Neural progenitor cell (in vitro differentiated cells): ENCODE measurements around the gene PTP4A2. TPM values are rescaled to one million over a fixed set of nuclear protein-coding genes. Genes with fewer than 3 reads are reported as not detected.
"Not testable (repeated sequence)": the region's sequence is repeated elsewhere in the genome, so short reads cannot be mapped to it uniquely, and the experiment has no call there.

Source experiments
- DNase-seq: peaks from one replicate; pipeline ENCODE4 v3.0.0-alpha.2; 2016; ENCODE audit warnings: low spot score
- H2AFZ ChIP-seq: fragments of 200-600 bp; sonication (generic); replicated peaks from 2 replicates; pipeline ENCODE4 v1.6.1; 2016; ENCODE audit warnings: antibody characterized with exemption
- H3F3A ChIP-seq: fragments of 200-600 bp; sonication (generic); 2 replicates; pipeline ENCODE4 v1.6.1; 2016; ENCODE audit warnings: antibody characterized with exemption, low read depth
- H3K27ac ChIP-seq: fragments of 200-600 bp; sonication (generic); 2 replicates; pipeline ENCODE4 v1.5.1; 2016; ENCODE audit warnings: mild to moderate bottlenecking
- H3K27me3 ChIP-seq: fragments of 200-600 bp; sonication (generic); 2 replicates; pipeline ENCODE4 v1.6.1; 2016; ENCODE audit warnings: mild to moderate bottlenecking, moderate library complexity
- H3K36me3 ChIP-seq: fragments of 200-600 bp; sonication (generic); 2 replicates; pipeline ENCODE4 v1.5.1; 2016
- H3K4me1 ChIP-seq: fragments of 200-600 bp; sonication (generic); 2 replicates; pipeline ENCODE4 v1.6.1; 2016; ENCODE audit warnings: mixed run types
- H3K4me2 ChIP-seq: fragments of 200-600 bp; sonication (generic); 2 replicates; pipeline ENCODE4 v1.6.1; 2016
- H3K4me3 ChIP-seq: fragments of 200-600 bp; sonication (generic); 2 replicates; pipeline ENCODE4 v1.5.1; 2016
- H3K79me2 ChIP-seq: fragments of 200-600 bp; sonication (generic); 2 replicates; pipeline ENCODE4 v1.6.1; 2016; ENCODE audit warnings: low read depth
- H3K9ac ChIP-seq: fragments of 200-600 bp; sonication (generic); 2 replicates; pipeline ENCODE4 v1.6.1; 2016
- H3K9me3 ChIP-seq: fragments of 200-600 bp; sonication (generic); 2 replicates; pipeline ENCODE4 v1.5.1; 2016; ENCODE audit warnings: low read depth
- H4K20me1 ChIP-seq: fragments of 200-600 bp; sonication (generic); 2 replicates; pipeline ENCODE4 v1.6.1; 2016; ENCODE audit warnings: low read depth
- H3K27ac Mint-ChIP-seq: 3 replicates; pipeline ENCODE4 v1.8.0; 2021; ENCODE audit warnings: mixed read lengths
- H3K27me3 Mint-ChIP-seq: 2 replicates; pipeline ENCODE4 v1.8.0; 2022; ENCODE audit warnings: low read depth, mild to moderate bottlenecking, inconsistent platforms, moderate library complexity, mixed read lengths; ENCODE audit not compliant: insufficient read depth
- H3K36me3 Mint-ChIP-seq: 3 replicates; pipeline ENCODE4 v1.8.0; 2021; ENCODE audit warnings: mixed read lengths
- H3K4me1 Mint-ChIP-seq: 3 replicates; pipeline ENCODE4 v1.8.0; 2021; ENCODE audit warnings: mixed read lengths
- H3K4me3 Mint-ChIP-seq: 3 replicates; pipeline ENCODE4 v1.8.0; 2021; ENCODE audit warnings: mild to moderate bottlenecking, moderate library complexity, mixed read lengths
- H3K9me3 Mint-ChIP-seq: 3 replicates; pipeline ENCODE4 v1.8.0; 2020; ENCODE audit warnings: mixed read lengths
- CTCF ChIP-seq: fragments of 200-600 bp; sonication (generic); IDR thresholded peaks from 2 replicates; pipeline ENCODE4 v1.5.1; 2017; ENCODE audit warnings: antibody characterized with exemption, mild to moderate bottlenecking
- EZH2 ChIP-seq: fragments of 200-600 bp; sonication (generic); IDR thresholded peaks from 2 replicates; pipeline ENCODE4 v1.6.1; 2017; ENCODE audit warnings: antibody characterized with exemption, mild to moderate bottlenecking, moderate library complexity
- EZH2phosphoT487 ChIP-seq: fragments of 200-600 bp; sonication (generic); IDR thresholded peaks from 2 replicates; pipeline ENCODE4 v1.6.1; 2017; ENCODE audit warnings: antibody characterized with exemption
- total RNA-seq: library from RNA; depleted of rRNA; stranded (reverse); fragments of >200 nt; gene quantifications from 2 replicates; pipeline ENCODE4 v1.2.3, GENCODE V29; 2015; ENCODE audit warnings: low replicate concordance

The PTP4A2 gene
- total RNA-seq, 1 donor from 2014 or later = 540 TPM

GRCh38 chr1:31949862-31950261 lies 11.7 kb upstream of the PTP4A2 start:
- Histone ChIP-seq H3K4me2 (no peak overlapping the region), H3K9ac (no peak overlapping the region), H3K4me1 (peaks cover 9% of the 10 kb centered on the region), H3K27me3 (no peaks in the 10 kb centered on the region), H3K4me3 (no peak overlapping the region), H2AFZ (no peak overlapping the region), H3K27ac (no peak overlapping the region), H3K79me2 (no peaks in the 10 kb centered on the region), H4K20me1 (no peaks in the 10 kb centered on the region), H3K9me3 (no peaks in the 10 kb centered on the region), H3F3A (peaks cover 31% of the 10 kb centered on the region), H3K36me3 (no peaks in the 10 kb centered on the region)
- no peak for DNase-seq
- no peaks in the 10 kb centered on the region for H3K9me3 Mint-ChIP-seq
- no peaks in the 10 kb centered on the region for H3K27me3 Mint-ChIP-seq
- H3K4me3 Mint-ChIP-seq = peak overlapping the region; percentile 46
- no peak for TF ChIP-seq EZH2
- TF ChIP-seq CTCF = no peak
- TF ChIP-seq EZH2phosphoT487 = no peak
- H3K4me1 Mint-ChIP-seq = peaks cover 24% of the 10 kb centered on the region
- no peak overlapping the region for H3K27ac Mint-ChIP-seq
- H3K36me3 Mint-ChIP-seq = no peaks in the 10 kb centered on the region

GRCh38 chr1:31945677-31946076 lies 7.5 kb upstream of the PTP4A2 start:
- peaks cover 28% of the 10 kb centered on the region for H3K4me1 ChIP-seq
- H3K27ac Mint-ChIP-seq, H3K4me3 ChIP-seq, H3K27ac ChIP-seq, H3K79me2 ChIP-seq, H3K36me3 ChIP-seq, H3K27me3 Mint-ChIP-seq, H3K9me3 ChIP-seq, H3K9me3 Mint-ChIP-seq, H3K4me2 ChIP-seq, H4K20me1 ChIP-seq, H3K36me3 Mint-ChIP-seq, H3K9ac ChIP-seq, H2AFZ ChIP-seq, H3K27me3 ChIP-seq, DNase-seq: not testable (repeated sequence)
- H3K4me1 Mint-ChIP-seq = peaks cover 25% of the 10 kb centered on the region
- H3K4me3 Mint-ChIP-seq = peak overlapping the region; percentile 57
- peaks cover 40% of the 10 kb centered on the region for H3F3A ChIP-seq

GRCh38 chr1:31944205-31945089 lies 6.3 kb upstream of the PTP4A2 start:
- Histone ChIP-seq H3K27ac (peak overlapping the region; percentile 88), H3K4me2 (peak overlapping the region; percentile 76), H3K4me1 (peaks cover 28% of the 10 kb centered on the region), H3K27me3 (no peaks in the 10 kb centered on the region), H3K9me3 (no peaks in the 10 kb centered on the region), H3K9ac (peak overlapping the region; percentile 23), H3F3A (peaks cover 43% of the 10 kb centered on the region), H3K4me3 (peak overlapping the region; percentile 44), H2AFZ (peak overlapping the region; percentile 91), H3K79me2 (no peaks in the 10 kb centered on the region), H3K36me3 (no peaks in the 10 kb centered on the region), H4K20me1 (no peaks in the 10 kb centered on the region)
- peak; percentile 94 for DNase-seq
- Mint-ChIP-seq H3K4me1 (peaks cover 34% of the 10 kb centered on the region), H3K27ac (peak overlapping the region; percentile 85), H3K9me3 (no peaks in the 10 kb centered on the region), H3K4me3 (peak overlapping the region; percentile 80), H3K27me3 (peaks cover 3% of the 10 kb centered on the region), H3K36me3 (no peaks in the 10 kb centered on the region)
- TF ChIP-seq EZH2 (peak; percentile 42), CTCF (no peak), EZH2phosphoT487 (no peak)
